Anterior cingulate cortex (tissue), 58 donors: ENCODE data around the gene COG7.
"Not testable (repeated sequence)": the region's sequence is repeated elsewhere in the genome, so short reads cannot be mapped to it uniquely, and the experiment has no call there.

Experiments used
- DNase-seq, 58 donors: peaks; one replicate each; lab custom pipeline; 2025; lab: John Stamatoyannopoulos, UW

Gene COG7

DNA sequence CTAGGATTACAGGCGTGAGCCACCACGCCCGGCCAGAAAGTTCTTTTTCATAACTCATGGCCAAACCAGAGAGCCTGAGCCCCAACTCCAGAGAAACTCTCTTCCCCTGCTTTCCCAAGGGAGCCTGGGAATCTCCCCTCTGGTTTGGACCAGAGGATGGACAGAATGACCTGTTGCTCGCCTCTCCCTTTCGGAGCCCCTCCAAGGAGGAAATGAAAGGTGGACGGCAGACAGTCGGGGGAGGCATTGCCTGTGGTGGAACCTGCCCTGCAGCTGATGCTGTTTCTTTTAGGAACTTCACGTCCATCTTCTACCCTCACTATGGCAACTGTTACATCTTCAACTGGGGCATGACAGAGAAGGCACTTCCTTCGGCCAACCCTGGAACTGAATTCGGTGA, 85.4 kb downstream of the COG7 start:
- no peak for DNase-seq

DNA sequence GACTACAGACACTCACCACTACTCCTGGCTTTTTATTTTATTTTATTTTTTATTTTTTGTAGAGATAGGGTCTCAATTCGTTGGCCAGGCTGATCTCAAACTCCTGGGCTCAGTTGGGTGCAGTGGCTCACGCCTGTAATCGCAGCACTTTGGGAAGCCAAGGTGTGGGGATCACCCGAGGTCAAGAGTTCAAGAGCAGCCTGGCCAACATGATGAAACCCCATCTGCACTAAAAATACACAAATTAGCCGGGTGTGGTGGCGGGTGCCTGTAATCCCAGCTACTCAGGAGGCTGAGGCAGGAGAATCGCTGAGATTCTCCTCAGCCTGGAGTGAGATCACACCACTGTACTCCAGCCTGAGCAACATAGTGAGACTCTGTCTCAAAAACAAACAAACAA, 86.6 kb downstream of the COG7 start:
- DNase-seq, result not testable (repeated sequence)

DNA sequence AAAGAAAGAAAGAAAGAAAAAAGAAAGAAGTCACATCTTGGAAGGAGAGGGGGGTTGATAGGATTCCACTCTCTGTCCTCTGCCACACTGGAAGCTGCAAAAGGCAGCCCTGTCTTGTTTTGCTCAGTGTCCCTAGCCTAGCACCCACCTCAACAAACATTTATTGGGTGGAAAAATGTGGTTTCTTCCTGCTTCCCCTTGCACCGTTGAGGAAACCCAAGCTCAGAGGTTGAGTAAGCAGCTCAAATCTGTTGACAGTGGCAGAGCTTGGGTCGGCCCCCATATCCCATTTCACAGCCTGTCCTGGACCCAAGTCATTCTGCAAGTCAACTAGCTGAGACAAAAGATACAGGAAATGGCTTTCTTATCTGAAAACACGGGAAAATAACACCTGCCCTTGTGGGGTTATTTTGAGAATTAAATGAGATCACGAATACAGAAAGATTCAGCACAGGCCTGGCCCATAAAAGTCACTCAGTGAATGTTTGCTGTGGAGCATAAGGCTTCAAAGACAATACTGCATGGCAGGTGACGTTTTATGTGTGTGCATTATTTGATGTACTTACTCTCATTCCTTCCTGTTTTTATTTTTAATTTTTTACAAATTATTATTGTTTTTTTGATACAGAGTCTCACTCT, 87.3 kb downstream of the COG7 start:
- no peak for DNase-seq

DNA sequence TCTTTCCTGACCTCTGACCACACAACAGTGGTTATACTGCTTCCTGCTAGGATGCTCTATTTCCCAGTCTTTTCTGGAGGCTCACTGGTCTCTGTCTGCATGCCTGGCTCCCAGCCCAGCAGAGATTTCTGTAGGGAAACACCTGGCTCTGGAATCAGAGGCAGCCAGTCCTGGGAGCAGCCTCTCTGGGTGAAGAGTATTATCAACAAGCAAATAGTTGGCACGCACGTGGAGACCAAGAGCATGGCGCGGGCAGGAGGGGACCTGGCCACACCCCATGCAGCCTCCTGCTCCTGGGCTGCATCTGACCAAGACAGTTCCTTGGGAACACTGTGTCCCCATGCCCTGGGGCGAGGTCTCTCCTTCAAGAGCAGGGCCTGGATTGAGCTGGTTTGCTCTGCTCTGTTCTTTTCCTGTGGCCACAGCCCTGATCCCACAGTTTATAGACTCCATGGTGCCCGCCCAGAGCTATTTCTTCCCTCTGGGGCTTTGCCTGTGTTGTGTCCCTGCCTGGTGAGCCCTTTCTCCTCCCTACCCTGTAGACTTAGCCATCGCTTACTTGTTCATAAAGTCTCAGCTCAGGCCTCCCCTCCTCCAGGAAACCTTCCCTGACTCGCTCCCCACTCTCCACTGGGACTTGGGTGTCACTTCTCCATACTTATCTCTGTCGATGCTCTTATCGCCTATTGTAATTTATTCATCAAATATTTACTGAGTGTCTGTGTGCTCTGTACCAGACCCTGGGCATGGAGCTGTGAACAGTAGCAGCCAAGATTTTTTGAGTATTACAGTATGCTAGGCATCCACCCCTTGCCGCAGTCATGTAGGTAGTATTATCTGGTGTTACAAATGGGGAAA, 90.3 kb downstream of the COG7 start:
- no peak for DNase-seq

DNA sequence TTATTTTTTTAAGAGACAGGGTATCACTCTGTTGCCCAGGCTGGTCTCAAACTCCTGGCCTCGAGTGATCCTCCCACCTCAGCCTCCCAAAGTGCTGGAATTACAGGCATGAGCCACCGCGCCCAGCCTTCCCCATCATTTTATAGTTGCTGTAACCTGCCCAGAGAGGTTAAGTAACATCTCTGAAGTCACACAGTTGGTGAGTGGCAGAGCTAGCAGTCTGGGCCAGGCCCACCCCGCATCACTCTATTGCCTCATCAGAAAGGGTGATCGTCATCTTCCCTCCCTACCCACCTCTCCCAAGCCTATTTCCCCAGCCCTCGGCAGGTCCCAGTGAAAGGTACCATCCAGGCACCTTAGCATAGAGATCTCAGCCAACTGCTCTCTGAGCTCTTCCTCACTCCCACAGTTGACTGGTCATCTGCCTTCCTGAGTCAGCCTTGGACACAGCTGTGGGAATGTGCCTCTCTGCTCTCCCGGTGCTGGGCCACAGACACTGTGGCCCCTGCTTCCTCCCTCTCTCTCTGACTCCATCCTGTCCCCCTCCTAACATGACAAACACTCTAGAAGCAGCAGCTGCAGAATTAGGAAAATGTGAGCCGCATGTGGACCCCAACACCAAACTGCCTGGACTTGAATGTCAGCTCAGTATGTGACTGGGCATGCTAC, 93.8 kb downstream of the COG7 start:
- DNase-seq, result no peak

DNA sequence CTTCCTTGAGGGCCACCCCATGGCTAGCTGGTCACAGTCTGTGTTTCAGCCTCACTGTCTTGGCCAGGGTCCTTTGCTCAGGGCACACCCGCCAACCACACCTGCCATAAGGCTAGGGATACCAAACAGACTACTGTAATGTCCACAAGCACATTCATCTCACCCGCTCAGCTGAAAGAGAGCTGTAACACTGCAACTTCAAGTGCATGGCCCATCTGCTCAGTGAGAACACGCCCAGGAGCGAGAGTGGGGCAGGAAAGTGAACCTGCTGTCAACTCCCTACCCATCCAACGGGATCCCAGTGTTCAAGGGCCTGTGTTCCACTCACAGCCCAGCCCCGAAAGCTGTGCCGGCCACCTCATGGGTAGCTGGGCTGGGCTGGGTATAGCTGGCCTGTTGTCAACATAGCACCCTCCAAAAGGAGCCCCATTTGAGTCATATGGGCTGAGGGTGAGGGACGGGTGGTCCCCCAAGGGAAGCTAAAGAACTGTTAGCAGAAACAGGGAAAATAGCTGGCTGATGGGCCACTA, 95.2 kb downstream of the COG7 start:
- DNase-seq, result no peak

DNA sequence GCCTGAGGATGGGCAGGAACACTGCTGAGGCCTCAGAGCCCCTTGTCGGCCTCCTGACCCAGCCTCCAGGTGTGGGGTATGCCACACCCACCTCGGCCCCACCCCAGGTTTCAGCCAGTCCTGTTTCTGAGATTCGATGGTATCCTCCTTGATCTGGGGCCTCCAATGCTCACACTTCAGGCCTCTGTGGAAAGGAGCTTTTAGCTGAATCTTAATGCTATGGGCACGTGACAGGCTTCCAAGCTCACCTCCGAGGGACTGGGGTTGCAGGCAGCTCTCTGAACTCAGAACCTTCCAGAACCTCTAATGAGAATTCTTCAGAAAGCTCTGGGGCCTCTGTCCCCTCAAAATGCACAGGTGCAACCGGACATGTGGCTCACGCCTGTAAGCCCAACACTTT, 96.0 kb downstream of the COG7 start:
- DNase-seq, result no peak

DNA sequence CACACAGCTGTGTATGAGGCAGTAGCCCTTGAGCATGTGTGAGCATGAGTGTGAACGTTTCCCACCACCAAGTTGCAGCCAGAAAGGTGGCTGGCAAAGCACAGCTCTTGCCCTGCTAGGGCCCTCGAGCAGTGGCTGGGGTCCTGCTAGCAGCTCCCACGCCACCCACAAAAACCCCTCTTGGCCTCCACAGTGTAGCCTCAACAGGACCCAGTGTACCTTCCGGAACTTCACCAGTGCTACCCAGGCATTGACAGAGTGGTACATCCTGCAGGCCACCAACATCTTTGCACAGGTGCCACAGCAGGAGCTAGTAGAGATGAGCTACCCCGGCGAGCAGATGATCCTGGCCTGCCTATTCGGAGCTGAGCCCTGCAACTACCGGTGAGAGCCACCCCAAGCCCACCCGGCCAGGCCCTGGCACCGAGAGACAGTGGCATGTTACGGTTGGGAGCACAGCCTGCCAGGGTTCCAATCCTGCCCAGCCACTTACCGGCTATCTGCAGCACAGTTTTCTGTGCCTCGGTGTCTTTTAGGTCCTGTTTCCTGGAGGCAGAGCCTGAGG, 97.8 kb downstream of the COG7 start:
- DNase-seq, result no peak

DNA sequence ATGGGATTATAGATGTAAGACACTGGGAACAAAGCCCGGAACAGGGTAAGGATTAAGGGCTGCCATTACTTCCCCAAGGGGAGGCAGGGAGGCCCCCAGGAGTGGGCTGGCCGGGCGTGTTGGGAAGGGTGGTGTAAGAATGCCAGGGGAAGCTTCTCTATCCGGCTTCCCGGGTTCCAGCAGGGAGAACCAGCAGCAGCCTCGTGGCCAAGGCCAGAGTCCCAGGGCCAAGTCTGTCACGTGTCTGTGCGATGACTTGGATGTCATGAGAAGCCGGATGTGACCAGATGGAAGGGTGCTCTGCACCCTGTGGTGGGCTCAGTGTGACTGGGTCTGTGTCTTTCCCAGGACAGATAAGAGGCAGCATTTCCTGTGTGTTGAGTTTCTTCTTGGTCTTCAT, 98.7 kb downstream of the COG7 start:
- no peak for DNase-seq

DNA sequence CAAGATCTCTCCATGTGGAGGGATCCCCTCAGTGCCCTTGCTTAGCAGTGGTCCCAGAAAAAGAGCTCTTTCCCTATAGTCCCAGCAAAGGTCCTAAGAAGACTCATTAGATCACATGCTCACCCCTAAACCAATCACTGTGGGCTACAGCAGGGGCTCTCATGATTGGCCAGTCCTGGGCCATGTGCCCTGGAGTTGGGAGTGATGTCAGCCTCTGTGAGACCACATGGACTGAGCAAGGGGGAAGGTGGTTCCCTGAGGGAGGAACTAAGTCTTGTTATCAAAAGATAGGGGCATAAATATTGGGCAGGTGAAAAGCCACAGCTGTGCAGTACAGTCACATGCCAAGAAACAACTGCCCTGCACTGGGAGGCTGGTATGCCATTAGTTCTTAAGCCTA, 99.5 kb downstream of the COG7 start:
- no peak for DNase-seq

DNA sequence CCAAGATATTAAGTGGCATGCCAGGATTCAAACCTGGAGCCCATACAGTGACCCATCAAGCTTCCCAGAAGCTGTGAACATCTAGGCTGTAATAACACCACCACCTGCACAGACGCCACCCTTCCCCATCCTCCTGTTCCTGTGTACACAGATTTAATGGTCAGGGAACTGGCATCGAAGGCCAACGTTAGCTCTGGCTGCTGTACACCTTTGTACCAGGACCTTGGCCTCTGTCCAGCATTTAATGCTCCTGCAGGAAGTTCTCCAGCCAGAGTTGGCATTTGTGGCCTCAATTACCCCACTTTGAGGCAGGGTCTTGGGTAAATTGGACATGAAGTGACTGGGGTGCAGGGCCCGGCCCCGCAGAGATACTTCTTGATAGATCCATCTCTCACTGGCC, 101.6 kb downstream of the COG7 start:
- no peak for DNase-seq

DNA sequence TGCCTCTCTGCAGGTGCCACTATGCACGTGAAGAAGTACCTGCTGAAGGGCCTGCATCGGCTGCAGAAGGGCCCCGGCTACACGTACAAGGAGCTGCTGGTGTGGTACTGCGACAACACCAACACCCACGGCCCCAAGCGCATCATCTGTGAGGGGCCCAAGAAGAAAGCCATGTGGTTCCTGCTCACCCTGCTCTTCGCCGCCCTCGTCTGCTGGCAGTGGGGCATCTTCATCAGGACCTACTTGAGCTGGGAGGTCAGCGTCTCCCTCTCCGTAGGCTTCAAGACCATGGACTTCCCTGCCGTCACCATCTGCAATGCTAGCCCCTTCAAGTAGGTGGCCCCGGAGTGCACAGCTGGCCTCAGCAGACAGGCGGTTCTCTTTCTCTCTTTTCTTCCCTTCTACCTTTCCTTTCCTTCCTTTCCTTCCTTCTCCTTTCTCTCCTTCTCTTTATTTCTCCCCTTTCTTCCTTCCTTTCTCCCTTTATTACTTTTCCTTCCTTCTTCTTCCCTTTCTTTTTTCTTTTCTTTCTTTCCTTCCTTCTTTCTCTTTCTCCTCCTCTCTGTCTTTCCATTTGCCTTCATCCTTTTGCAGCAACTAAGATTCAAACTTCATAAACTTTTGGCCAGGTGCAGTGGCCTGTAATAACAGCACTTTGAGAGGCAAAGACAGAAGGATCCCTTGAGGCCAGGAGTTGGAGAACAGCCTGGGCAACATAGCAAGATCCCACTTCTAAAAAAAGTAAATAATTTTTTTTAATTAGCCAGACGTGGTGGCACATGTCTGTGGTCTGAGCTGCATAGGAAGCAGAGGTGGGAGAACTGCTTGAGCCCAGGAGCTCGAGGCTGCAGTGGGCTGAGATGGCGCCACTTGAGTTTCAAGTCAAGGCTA, 104.2 kb downstream of the COG7 start:
- no peak for DNase-seq

DNA sequence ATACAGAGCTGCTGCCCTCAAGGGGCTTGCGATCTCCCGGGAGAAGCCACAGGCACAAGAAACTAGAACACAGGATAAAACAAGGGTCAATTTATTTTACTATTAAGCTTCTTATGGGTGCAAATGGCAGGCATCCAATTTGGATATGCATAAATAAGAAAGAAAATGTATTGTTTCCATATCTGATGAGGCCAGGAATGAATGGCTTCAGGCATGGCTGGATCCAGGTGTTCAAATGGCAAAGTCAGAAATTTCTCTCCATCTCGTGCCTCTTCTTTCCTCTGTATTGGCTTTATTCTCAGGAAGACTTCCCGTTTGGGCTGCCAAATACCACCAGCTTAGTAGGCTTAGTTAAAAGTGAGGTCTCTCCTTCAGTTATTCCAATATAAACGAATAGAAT, 107.8 kb downstream of the COG7 start:
- no peak for DNase-seq

DNA sequence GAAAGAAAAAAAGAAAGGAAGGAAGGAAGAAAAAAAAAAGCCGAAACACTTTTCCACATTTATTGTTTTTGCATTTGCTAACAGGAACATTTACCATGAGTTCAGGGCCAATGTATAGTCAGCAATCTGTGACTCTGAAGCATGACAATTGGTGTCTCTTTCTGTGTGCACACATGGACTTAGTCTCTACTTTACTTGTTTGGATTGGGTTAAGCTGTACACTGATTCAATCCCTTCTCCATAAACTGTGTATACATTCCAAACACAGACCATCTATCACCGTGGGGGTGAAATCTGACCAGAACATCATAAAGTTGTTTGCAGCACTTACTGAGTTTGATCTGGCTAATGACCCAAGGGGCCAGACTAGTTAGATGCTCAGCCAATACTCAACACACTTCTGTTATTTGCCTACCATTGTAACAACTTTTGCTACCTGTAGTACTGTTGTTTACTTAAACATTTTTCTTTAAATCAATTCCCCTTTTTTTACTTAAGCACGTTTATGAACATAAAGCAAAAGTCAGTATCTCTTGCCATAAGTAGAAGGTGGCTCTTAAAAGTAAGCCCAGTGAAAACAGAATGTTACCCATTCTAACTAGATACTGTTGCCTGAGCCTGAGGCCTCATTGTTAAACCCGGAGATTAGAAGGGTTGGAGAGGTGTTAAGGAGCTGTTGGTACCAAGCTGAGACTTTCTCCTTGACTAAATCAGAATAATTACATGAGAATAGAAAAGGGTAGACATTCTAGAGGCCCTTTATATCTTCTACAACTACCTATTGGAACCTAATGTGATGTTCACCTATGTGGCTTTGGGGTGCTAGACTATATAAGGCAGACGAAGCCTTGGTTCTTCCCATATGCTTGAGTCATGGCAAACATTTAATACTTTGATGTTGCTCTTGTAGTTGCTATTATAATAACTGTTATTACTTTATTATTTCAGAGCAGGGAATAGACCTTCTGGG, 109.1 kb downstream of the COG7 start:
- DNase-seq, result no peak

DNA sequence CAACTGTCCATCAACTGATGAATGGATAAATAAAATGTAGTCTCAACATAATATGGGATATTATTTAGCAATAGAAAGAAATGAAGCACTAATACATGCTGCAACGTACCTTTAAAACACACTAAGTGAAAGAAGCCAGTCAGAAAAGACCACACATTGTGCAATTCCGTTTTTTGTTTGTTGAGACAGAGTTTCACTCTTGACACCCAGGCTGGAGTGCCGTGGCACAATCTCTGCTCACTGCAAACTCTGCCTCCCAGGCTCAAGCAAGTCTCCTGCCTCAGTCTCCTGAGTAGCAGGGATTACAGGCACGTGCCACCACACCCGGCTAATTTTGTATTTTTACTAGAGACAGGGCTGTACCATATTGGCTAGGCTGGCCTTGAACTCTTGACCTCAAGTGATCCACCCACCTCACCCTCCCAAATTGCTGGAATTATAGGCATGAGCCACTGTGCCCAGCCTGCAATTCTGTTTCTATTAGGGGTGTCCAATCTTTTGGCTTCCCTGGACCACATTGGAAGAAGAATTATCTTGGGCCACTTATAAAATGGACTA, 110.8 kb downstream of the COG7 start:
- DNase-seq, result no peak

DNA sequence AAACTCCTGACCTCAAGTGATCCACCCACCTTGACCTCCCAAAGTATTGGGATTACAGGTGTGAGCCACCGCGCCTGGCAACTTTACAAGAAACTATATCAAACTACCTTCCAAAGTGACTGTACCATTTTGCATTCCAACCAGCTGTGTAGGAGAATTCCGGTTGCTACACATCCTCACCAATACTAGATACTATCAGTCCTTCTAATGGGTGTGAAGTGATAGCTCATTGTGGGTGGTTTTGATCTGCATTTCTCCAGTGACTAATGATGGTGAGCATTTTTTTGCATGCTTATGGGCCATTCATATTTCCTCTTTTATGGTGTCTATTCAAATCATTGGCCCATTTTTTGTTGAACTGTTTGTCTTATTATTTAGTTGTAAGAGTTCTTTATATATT, 113.2 kb downstream of the COG7 start:
- no peak for DNase-seq
